A673 (cell line): ENCODE data around the gene TTLL1. TPM values are rescaled to one million over a fixed set of nuclear protein-coding genes. Genes with fewer than 3 reads are reported as not detected.
"Not testable (repeated sequence)": the region's sequence is repeated elsewhere in the genome, so short reads cannot be mapped to it uniquely, and the experiment has no call there.

Experiments used
- BruUV-seq: library from RNA; stranded (reverse); fragments of 400-500 nt; replicated peaks from 2 replicates; lab custom pipeline; 2021; lab: Mats Ljungman, UMichigan
- CTCF ChIA-PET: fragments of 300-600 bp; sonication (Branson Sonifier 250); formaldehyde crosslinking; loops from one replicate; lab custom pipeline; 2022; ENCODE audit warnings: antibody characterized with exemption; lab: Charles Lee
- POLR2A ChIA-PET: fragments of 300-600 bp; sonication (Branson Sonifier 250); formaldehyde crosslinking; loops from one replicate; lab custom pipeline; 2022; ENCODE audit warnings: antibody characterized with exemption; ENCODE audit not compliant: low non-redundant PET; lab: Charles Lee
- DNase-seq: peaks from one replicate; pipeline ENCODE4 v3.0.0-alpha.2; 2015; ENCODE audit warnings: low spot score
- H3K27ac ChIP-seq: fragments of 200-600 bp; sonication (generic); 2 replicates; pipeline ENCODE4 v1.5.1; 2016; ENCODE audit warnings: mixed run types, low read depth, mild to moderate bottlenecking, mixed read lengths, antibody characterized with exemption, low read length; ENCODE audit not compliant: poor library complexity, severe bottlenecking
- H3K27me3 ChIP-seq: fragments of 200-600 bp; sonication (generic); replicated peaks from 2 replicates; pipeline ENCODE4 v1.6.1; 2017; ENCODE audit warnings: mixed run types, low read depth, mild to moderate bottlenecking, mixed read lengths, antibody characterized with exemption, low read length; ENCODE audit not compliant: insufficient read depth, poor library complexity
- H3K36me3 ChIP-seq: fragments of 200-600 bp; sonication (generic); 2 replicates; pipeline ENCODE4 v1.6.1; 2016; ENCODE audit warnings: mixed run types, mild to moderate bottlenecking, mixed read lengths, antibody characterized with exemption, low read length; ENCODE audit not compliant: insufficient read depth, poor library complexity, severe bottlenecking
- H3K4me1 ChIP-seq: fragments of 200-600 bp; sonication (generic); 2 replicates; pipeline ENCODE4 v1.6.1; 2017; ENCODE audit warnings: mixed run types, mild to moderate bottlenecking, mixed read lengths, antibody characterized with exemption, low read length; ENCODE audit not compliant: insufficient read depth, poor library complexity, severe bottlenecking
- H3K4me3 ChIP-seq: fragments of 200-600 bp; sonication (generic); 2 replicates; pipeline ENCODE4 v1.5.1; 2016; ENCODE audit warnings: low read depth, mixed run types, mild to moderate bottlenecking, mixed read lengths, low read length; ENCODE audit not compliant: poor library complexity, severe bottlenecking
- H3K9me3 ChIP-seq: fragments of 200-600 bp; sonication (generic); 2 replicates; pipeline ENCODE4 v1.6.1; 2016; ENCODE audit warnings: mixed run types, low read depth, mild to moderate bottlenecking, mixed read lengths, antibody characterized with exemption, low read length; ENCODE audit not compliant: poor library complexity, severe bottlenecking
- EZH2 ChIP-seq: fragments of 200-600 bp; sonication (generic); IDR thresholded peaks from 2 replicates; pipeline ENCODE4 v1.6.1; 2017; ENCODE audit warnings: borderline replicate concordance, low read depth, mild to moderate bottlenecking, mixed read lengths, antibody characterized with exemption, low read length; ENCODE audit not compliant: poor library complexity, severe bottlenecking
- intact Hi-C: fragments of 100-400 bp; cut with micrococcal nuclease; formaldehyde crosslinking; loops from one replicate; pipeline ENCODE4 v1.10.0; 2022; ENCODE audit not compliant: unreplicated experiment
- total RNA-seq: library from RNA; stranded (reverse); gene quantifications from 2 replicates; pipeline ENCODE4 v1.2.3, GENCODE V29; 2021
- TF ChIP-seq, protein P1 (sequence below): fragments of 300-800, 200-600 bp; sonication (generic); conservative IDR thresholded peaks from 2 replicates; pipeline ENCODE4 v1.5.1; 2017; ENCODE audit warnings: low read depth, mild to moderate bottlenecking, antibody characterized with exemption, low read length, moderate library complexity, mixed read lengths

Gene TTLL1
- total RNA-seq, 1 experiment from 2014 or later = 6.4 TPM

DNA sequence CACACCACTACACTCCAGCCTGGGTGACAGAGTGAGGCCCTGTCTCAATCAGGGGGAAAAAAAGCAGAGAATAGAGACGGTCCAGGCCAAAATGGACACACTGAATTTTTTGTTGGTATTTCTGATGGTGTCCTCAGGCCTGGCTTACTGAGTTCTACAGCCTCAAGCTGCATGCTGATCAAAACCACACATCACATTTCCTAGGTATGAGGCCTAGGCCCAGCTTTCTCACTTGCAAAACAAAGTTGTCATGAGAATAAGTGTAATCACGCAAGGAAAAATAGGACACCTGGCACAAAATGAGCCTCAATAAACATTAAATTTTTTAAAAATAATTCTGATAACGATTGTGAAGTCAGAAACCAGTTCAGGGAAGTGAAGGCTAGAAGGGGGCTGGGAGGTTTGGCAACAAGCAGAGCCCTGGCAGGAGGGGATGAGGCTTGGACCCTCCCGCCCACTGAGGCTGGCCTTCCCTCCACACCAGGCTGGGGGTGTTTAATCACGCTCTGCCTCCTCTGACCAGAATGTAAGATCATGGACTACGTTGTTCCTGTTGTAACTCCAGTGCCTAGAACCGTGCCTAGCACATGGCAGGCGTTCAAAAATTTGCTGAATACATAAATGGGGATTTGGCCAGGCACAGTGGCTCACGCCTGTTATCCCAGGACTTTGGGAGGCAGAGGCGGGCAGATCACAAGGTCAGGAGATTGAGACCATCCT is 92.4 kb downstream of the TTLL1 start:
- DNase-seq = no peak
- ChIA-PET CTCF (interaction anchor here (0.7 kb wide), 1 partner anchor 379 kb away, joined by 3 read pairs; no protein-coding TSS in a partner anchor), POLR2A (interaction anchor here (0.7 kb wide), 1 partner anchor 15 kb away, joined by 3 read pairs; no protein-coding TSS in a partner anchor)
- TF ChIP-seq, protein P1, sequence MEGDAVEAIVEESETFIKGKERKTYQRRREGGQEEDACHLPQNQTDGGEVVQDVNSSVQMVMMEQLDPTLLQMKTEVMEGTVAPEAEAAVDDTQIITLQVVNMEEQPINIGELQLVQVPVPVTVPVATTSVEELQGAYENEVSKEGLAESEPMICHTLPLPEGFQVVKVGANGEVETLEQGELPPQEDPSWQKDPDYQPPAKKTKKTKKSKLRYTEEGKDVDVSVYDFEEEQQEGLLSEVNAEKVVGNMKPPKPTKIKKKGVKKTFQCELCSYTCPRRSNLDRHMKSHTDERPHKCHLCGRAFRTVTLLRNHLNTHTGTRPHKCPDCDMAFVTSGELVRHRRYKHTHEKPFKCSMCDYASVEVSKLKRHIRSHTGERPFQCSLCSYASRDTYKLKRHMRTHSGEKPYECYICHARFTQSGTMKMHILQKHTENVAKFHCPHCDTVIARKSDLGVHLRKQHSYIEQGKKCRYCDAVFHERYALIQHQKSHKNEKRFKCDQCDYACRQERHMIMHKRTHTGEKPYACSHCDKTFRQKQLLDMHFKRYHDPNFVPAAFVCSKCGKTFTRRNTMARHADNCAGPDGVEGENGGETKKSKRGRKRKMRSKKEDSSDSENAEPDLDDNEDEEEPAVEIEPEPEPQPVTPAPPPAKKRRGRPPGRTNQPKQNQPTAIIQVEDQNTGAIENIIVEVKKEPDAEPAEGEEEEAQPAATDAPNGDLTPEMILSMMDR = no peak
- no peak for TF ChIP-seq EZH2
- H3K27me3 ChIP-seq = no peaks in the 10 kb centered on the region
- H3K4me1 ChIP-seq = peaks cover 29% of the 10 kb centered on the region
- BruUV-seq = no TSS peak
- no peak overlapping the region for H3K27ac ChIP-seq
- no peak overlapping the region for H3K4me3 ChIP-seq
- H3K36me3 ChIP-seq = peaks cover 3% of the 10 kb centered on the region
- intact Hi-C loops = no loop called here
- no peaks in the 10 kb centered on the region for H3K9me3 ChIP-seq

DNA sequence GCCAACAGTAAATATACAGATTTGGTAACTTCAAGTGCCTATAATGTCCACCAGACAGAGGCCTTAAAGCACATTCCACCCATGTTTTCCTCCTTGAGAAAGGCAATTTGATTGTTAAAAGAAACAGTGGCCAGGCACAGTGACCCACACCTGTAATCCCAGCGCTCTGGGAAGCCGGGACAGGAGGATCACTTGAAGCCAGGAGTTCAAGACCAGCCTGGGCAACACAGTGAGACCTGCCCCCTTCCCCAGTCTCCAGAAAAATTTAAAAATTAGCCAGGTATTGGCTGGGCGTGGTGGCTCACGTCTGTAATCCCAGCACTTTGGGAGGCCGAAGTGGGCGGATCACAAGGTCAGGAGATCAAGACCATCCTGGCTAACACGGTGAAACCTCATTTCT is 93.5 kb downstream of the TTLL1 start:
- H3K36me3 ChIP-seq, intact Hi-C loops, BruUV-seq, CTCF ChIA-PET, DNase-seq, POLR2A ChIA-PET, H3K27me3 ChIP-seq, H3K9me3 ChIP-seq, H3K4me3 ChIP-seq: not testable (repeated sequence)
- H3K4me1 ChIP-seq = peaks cover 18% of the 10 kb centered on the region
- H3K27ac ChIP-seq = peak overlapping the region; percentile 72

DNA sequence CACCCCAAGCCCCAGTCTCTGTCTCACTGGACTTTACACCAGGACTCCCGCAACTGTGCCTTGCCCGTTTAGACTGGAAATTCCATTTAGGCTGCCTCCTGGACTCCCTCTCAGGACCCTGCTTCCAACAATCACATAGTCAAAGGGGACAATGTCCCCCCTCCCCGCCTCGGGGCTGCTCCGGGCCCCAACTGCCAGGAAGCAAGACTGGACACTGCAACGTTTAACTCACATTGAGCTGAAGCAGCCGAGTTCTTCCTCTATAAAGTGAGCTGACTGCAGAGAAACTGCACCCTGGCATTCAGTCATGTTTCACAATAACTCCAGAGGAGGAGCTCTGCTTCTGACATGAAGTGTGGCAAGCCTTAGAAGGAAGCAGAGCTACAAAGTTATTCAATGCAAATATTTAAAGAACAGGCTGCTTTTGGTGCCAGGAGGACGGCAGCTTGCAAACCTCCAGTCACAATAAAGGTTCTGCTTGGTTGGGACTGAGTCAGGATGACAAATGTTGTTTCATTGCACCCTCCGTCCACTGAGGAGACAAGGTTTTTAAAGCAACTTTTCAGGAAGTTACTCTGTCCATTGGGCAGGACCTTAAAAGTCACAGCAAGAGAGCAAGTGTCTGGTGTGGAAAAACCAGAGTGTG is 94.2 kb downstream of the TTLL1 start:
- Histone ChIP-seq H3K36me3 (peaks cover 3% of the 10 kb centered on the region), H3K27me3 (no peaks in the 10 kb centered on the region), H3K27ac (peak overlapping the region; percentile 72), H3K4me3 (no peak overlapping the region), H3K9me3 (no peaks in the 10 kb centered on the region), H3K4me1 (peaks cover 17% of the 10 kb centered on the region)
- POLR2A ChIA-PET = no interaction called here
- BruUV-seq = no TSS peak
- peak; percentile 67 for DNase-seq
- TF ChIP-seq EZH2 = no peak
- TF ChIP-seq, protein P1 = no peak
- intact Hi-C loops = no loop called here
- CTCF ChIA-PET = no interaction called here
